Esophagus muscularis mucosa (tissue), 4 donors: ENCODE data around the gene PTPRN2. TPM values are rescaled to one million over a fixed set of nuclear protein-coding genes. Genes with fewer than 3 reads are reported as not detected.

ENCODE experiments used
- DNase-seq: peaks from one replicate; pipeline ENCODE4 v3.0.0-alpha.2; 2017; ENCODE audit errors: extremely low spot score
- H3K27ac ChIP-seq, 4 donors: fragments of 200-600 bp; sonication (generic); replicated peaks in 1 of 4; 1 replicate in 3 of 4; 2 replicates in 1 of 4; pipeline ENCODE4 v1.5.1; 2016 to 2019; ENCODE audit warnings: mild to moderate bottlenecking in 1 of 4
- H3K27me3 ChIP-seq, 4 donors: fragments of 200-600 bp; sonication (generic); one replicate each; pipeline versions ENCODE4 v1.5.1 to v1.6.0; 2016 to 2019
- H3K36me3 ChIP-seq, 4 donors: fragments of 200-600 bp; sonication (generic); one replicate each; pipeline ENCODE4 v1.5.1; 2016 to 2019
- H3K4me1 ChIP-seq, 4 donors: fragments of 200-600 bp; sonication (generic); one replicate each; pipeline ENCODE4 v1.5.1; 2016 to 2019
- H3K4me3 ChIP-seq, 4 donors: fragments of 200-600 bp; sonication (generic); 1 replicate in 2 of 4; 2 replicates in 2 of 4; pipeline ENCODE4 v1.5.1; 2016 to 2019; ENCODE audit warnings: mild to moderate bottlenecking in 4 of 4, moderate library complexity in 1 of 4
- H3K9me3 ChIP-seq, 4 donors: fragments of 200-600 bp; sonication (generic); 1 replicate in 3 of 4; 2 replicates in 1 of 4; pipeline ENCODE4 v1.5.1; 2016 to 2019
- EP300 ChIP-seq: sonication (generic); formaldehyde crosslinking; IDR thresholded peaks from one replicate; pipeline ENCODE4 v1.6.1; 2017; ENCODE audit warnings: antibody characterized with exemption
- POLR2A ChIP-seq: fragments of 450-650 bp; IDR thresholded peaks from one replicate; pipeline ENCODE4 v1.6.1; 2017; ENCODE audit warnings: antibody characterized with exemption, moderate library complexity, mild to moderate bottlenecking, low read depth
- POLR2AphosphoS5 ChIP-seq, 2 donors: sonication (generic); formaldehyde crosslinking; IDR thresholded peaks; one replicate each; pipeline ENCODE4 v1.6.1; 2017; ENCODE audit warnings: antibody characterized with exemption in 2 of 2
- WGBS: methylation state at CpG from one replicate; pipeline ENCODE4 v1.1.5; 2018; 5-methylcytosine and 5-hydroxymethylcytosine counted together
- intact Hi-C: fragments of 100-400 bp; cut with DNase I; formaldehyde crosslinking; loops from one replicate; pipeline ENCODE4 v1.15.1; 2023
- total RNA-seq, 4 donors: library from RNA; depleted of rRNA; stranded (reverse); fragments of >200 nt; gene quantifications; one replicate each; pipeline versions ENCODE4 v1.1.0 to v1.2.1, GENCODE V29; 2016
- TF ChIP-seq, protein P1 (sequence below), 3 experiments: fragments of 200-600 bp in 2 of 3; fragments of 450-650 bp in 1 of 3; sonication (generic) in 2 of 3; IDR thresholded peaks; one replicate each; pipeline ENCODE4 v1.5.1; 2017 to 2019; ENCODE audit warnings: antibody characterized with exemption in 3 of 3, mild to moderate bottlenecking in 2 of 3, moderate library complexity in 1 of 3

Gene PTPRN2
- total RNA-seq, 4 donors from 2014 or later = 2.1 to 3.1 (median 3.1) TPM

DNA sequence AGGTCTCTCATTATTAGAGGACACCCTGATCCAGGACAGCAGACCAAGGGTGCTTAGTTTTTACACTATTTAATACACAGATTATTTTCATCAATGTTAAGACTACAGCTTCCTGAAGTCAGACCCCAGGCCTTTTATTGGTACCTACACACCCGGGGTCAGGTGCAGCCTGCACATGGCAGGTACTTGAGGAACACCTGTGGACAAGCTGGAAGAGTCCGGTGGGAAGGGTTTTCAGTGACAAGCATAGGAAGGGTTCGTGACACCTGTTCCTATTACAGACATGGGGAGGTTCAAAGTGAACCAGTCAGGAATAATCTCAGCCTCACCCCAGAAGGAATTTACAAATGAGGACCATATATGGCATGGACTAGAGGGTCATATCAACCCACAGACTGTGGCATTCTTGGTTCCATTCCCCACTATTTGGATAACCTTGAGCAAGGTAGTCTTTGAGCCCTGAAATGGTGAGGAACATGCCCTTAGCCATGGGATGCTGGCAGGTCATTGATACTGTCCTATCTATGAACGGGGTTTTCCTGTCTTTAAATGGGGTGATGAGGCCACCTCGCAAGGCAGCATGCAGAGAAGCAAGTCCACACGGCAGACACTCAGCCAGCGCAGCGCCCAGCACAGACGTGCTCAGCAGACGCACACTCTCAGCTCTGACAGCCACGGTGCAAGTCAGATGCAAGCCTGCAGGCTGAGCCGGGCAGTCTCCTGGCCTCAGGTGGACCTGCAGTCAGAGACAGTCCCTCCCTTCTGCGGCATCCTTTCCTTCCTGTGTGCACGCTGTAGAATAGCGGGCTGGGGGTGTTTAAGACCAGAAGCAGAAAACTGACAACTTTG lies 624.9 kb downstream of the PTPRN2 start:
- Histone ChIP-seq H3K4me3 (no peak overlapping the region), H3K9me3 (peaks cover 0 to 6% (median 0%) of the 10 kb centered on the region in 4 donors), H3K36me3 (no peaks in the 10 kb centered on the region), H3K27ac (no peak overlapping the region), H3K27me3 (peaks cover 0 to 28% (median 0%) of the 10 kb centered on the region in 4 donors), H3K4me1 (no peaks in the 10 kb centered on the region)
- WGBS = 80% methylated on average over 15 of the region's 15 CpGs
- no peak for DNase-seq
- intact Hi-C loops = no loop called here
- TF ChIP-seq, protein P1, sequence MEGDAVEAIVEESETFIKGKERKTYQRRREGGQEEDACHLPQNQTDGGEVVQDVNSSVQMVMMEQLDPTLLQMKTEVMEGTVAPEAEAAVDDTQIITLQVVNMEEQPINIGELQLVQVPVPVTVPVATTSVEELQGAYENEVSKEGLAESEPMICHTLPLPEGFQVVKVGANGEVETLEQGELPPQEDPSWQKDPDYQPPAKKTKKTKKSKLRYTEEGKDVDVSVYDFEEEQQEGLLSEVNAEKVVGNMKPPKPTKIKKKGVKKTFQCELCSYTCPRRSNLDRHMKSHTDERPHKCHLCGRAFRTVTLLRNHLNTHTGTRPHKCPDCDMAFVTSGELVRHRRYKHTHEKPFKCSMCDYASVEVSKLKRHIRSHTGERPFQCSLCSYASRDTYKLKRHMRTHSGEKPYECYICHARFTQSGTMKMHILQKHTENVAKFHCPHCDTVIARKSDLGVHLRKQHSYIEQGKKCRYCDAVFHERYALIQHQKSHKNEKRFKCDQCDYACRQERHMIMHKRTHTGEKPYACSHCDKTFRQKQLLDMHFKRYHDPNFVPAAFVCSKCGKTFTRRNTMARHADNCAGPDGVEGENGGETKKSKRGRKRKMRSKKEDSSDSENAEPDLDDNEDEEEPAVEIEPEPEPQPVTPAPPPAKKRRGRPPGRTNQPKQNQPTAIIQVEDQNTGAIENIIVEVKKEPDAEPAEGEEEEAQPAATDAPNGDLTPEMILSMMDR (IDR thresholded peaks at IDR 0.05) = no peak
- TF ChIP-seq POLR2A (no peak), EP300 (no peak), POLR2AphosphoS5 (IDR thresholded peaks at IDR 0.05) (no peak)

DNA sequence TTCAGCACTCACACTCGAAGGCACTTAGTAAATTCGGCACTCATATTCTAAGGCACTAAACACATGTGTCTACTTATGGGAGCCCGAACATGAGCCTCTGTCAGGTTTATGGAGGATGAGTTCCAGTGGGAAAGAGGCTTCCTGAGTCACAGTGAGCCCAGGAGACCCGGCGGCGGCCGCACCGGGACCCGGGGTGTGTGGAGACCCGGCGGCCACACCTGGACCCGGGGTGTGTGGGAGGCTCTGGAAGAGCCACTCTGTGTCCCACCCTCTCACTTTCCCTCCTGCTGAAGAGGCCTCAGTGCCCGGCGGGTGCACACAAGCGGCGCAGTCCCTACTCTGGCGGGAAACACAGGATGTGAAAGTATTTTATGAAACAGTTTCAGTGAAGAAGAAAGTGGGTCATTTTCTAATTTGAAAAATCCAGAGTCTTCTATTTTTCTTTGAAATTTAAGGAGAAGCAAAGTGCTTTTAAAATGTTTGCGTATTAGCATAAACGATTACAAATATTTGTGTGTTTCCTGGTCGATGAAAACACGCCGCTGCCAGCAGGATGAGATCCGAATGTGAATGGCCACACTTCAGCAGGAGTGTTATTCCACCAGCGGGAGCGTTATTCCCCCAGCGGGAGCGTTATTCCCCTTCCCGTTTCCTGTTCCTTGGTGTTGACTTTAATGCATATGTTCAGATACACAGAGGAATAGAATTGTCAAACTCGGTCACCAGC lies 625.7 kb downstream of the PTPRN2 start:
- Histone ChIP-seq H3K27ac (no peak overlapping the region), H3K9me3 (peaks cover 0 to 6% (median 0%) of the 10 kb centered on the region in 4 donors), H3K27me3 (peaks cover 0 to 28% (median 0%) of the 10 kb centered on the region in 4 donors), H3K36me3 (no peaks in the 10 kb centered on the region), H3K4me1 (no peaks in the 10 kb centered on the region), H3K4me3 (no peak overlapping the region)
- no peak for TF ChIP-seq POLR2A
- no peak for TF ChIP-seq EP300
- no peak for TF ChIP-seq POLR2AphosphoS5 (IDR thresholded peaks at IDR 0.05)
- TF ChIP-seq, protein P1 (IDR thresholded peaks at IDR 0.05) = no peak
- 43% methylated on average over 29 of the region's 29 CpGs for WGBS
- intact Hi-C loops = no loop called here
- no peak for DNase-seq

DNA sequence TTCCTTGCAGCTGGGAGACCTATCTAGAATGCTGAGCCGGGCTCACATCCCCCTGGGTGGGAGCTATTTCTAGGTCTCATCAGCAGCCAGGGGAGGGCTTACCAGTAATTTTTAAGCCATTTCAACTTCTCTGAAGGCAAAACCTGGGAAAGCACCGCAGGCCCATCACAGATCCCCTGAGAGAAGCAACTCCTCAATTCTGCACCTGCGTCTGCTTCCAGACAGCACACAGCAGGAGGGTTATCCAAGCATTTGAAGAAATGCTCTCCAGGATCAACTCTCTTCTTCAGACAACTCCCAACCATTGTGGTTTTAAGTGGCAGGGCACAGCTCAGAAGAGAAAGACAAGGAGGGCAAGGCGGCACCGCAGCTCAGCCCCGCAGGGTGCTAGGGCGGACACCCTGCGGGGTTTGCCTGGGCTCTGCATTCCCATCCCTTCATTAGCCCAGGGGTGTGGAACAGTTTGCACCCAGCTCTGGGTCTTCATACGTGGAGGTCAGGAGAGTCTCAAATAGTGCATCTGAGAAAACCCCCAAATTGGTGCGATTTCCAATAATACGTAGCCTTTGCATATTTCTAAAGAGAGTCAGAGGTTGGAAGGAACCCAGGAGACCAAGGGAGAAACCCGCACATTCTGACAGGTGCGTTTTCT lies 632.1 kb downstream of the PTPRN2 start:
- Histone ChIP-seq H3K4me1 (no peaks in the 10 kb centered on the region), H3K27ac (no peak overlapping the region), H3K4me3 (no peak overlapping the region), H3K9me3 (peaks cover 0 to 13% (median 2%) of the 10 kb centered on the region in 4 donors), H3K27me3 (peaks cover 0 to 33% (median 0%) of the 10 kb centered on the region in 4 donors), H3K36me3 (no peaks in the 10 kb centered on the region)
- TF ChIP-seq POLR2AphosphoS5 (IDR thresholded peaks at IDR 0.05) = no peak
- no peak for TF ChIP-seq POLR2A
- TF ChIP-seq EP300 = no peak
- TF ChIP-seq, protein P1 (IDR thresholded peaks at IDR 0.05) = no peak
- intact Hi-C loops = no loop called here
- WGBS = 56% methylated on average over 11 of the region's 13 CpGs
- DNase-seq = no peak

DNA sequence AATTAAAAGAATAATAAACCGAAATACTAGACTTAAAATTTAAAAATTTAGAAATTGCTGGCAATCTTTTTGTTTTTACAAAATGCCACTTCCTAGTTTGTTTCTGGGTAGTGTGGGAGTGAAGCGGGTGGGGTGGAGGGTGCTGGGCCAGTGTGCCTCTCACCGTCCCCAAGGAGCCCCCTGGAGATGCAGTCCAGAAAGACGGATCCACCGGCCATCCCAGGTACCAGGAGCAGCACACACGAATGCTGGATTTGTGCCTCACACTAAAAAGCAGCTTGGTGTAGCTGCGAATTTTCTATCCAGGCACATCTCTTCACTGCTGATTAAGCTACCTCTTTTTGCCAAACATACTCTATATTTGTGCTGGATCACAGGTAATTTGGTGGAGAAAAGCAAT lies 632.7 kb downstream of the PTPRN2 start:
- no peak overlapping the region for H3K4me3 ChIP-seq
- peaks cover 0 to 33% (median 0%) of the 10 kb centered on the region in 4 donors for H3K27me3 ChIP-seq
- H3K27ac ChIP-seq = no peak overlapping the region
- H3K4me1 ChIP-seq = no peaks in the 10 kb centered on the region
- TF ChIP-seq, protein P1 (IDR thresholded peaks at IDR 0.05) = no peak
- TF ChIP-seq POLR2AphosphoS5 (IDR thresholded peaks at IDR 0.05) (no peak), POLR2A (no peak), EP300 (no peak)
- 73% methylated on average over 7 of the region's 7 CpGs for WGBS
- intact Hi-C loops = no loop called here
- H3K9me3 ChIP-seq = peaks cover 0 to 19% (median 3%) of the 10 kb centered on the region in 4 donors
- no peak for DNase-seq
- no peaks in the 10 kb centered on the region for H3K36me3 ChIP-seq
